WI38 (cell line): ENCODE data around the gene CD99L2.

Source experiments
- H3K4me3 ChIP-seq: 2 replicates; pipeline ENCODE4 v1.5.1; 2011; ENCODE audit warnings: low read depth, mild to moderate bottlenecking, control low read depth, low read length
- TF ChIP-seq, protein P1 (sequence below): IDR thresholded peaks from 2 replicates; pipeline ENCODE4 v1.5.1; 2012; ENCODE audit warnings: low read depth, mild to moderate bottlenecking, control low read depth, low read length

Gene CD99L2

DNA sequence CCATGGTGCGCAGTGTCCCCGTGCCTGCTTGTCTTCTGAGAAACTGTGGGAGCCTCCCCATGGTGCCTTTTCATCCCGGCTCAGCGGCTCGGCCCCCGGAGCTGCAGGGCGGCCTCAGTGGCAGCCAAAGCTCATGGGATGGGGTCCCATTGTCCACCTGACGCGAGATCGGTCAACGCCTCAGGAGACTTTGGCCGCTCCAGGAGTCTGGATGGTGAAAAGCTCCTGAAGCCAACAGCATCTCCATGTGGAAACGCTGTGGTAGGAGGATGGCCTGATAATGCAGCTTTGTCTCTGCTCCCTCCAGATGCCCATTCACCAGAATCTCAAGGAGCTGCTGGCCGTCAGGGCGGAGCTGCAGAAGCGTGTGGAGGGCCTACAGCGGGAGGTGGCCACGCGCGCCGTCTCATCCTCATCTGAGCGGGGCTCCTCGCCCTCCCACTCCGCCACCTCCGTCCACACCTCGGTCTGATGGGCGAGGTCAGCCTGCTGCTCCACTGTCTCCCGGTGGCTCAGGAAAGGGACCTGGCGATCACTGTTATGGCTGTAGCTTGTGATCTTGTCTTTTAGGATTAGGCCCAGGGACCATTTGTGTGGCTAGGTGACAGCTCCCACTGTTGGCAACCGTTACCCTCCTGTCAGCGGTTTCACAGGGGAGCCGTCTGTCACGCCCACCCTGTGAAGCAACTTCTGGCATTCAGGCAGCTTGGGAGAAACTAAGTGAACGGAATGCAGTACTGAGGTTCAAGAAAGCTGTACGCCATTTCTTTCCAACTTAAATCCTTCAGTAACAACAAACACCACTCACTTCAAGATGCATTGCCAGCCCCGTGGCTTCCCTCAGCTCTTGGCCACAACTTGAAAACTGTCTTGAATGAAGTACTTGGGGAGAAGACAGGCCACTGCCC lies 136.0 kb downstream of the CD99L2 start:
- H3K4me3 ChIP-seq: no peak overlapping the region
- TF ChIP-seq, protein P1, sequence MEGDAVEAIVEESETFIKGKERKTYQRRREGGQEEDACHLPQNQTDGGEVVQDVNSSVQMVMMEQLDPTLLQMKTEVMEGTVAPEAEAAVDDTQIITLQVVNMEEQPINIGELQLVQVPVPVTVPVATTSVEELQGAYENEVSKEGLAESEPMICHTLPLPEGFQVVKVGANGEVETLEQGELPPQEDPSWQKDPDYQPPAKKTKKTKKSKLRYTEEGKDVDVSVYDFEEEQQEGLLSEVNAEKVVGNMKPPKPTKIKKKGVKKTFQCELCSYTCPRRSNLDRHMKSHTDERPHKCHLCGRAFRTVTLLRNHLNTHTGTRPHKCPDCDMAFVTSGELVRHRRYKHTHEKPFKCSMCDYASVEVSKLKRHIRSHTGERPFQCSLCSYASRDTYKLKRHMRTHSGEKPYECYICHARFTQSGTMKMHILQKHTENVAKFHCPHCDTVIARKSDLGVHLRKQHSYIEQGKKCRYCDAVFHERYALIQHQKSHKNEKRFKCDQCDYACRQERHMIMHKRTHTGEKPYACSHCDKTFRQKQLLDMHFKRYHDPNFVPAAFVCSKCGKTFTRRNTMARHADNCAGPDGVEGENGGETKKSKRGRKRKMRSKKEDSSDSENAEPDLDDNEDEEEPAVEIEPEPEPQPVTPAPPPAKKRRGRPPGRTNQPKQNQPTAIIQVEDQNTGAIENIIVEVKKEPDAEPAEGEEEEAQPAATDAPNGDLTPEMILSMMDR: no peak

DNA sequence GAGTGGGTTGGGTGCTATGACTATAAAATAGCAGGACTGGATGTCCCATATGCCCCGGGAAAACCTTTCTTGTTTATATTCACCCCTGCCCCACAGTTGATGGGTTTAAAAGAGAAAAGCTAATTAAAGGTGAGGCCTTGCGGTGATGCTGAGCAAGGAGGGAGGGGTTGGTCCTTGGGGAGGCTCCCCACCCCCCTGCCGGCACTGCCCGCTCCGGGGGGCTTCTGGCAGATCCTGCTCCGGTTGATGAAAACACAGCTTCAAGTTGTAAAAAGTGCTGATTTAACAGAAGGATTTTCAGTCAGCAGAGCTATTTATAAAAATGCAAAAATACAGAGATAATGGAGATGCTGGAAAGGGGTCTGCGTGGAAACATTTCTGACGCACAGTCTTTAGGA lies 136.7 kb downstream of the CD99L2 start:
- TF ChIP-seq, protein P1: no peak
- no peak overlapping the region for H3K4me3 ChIP-seq

DNA sequence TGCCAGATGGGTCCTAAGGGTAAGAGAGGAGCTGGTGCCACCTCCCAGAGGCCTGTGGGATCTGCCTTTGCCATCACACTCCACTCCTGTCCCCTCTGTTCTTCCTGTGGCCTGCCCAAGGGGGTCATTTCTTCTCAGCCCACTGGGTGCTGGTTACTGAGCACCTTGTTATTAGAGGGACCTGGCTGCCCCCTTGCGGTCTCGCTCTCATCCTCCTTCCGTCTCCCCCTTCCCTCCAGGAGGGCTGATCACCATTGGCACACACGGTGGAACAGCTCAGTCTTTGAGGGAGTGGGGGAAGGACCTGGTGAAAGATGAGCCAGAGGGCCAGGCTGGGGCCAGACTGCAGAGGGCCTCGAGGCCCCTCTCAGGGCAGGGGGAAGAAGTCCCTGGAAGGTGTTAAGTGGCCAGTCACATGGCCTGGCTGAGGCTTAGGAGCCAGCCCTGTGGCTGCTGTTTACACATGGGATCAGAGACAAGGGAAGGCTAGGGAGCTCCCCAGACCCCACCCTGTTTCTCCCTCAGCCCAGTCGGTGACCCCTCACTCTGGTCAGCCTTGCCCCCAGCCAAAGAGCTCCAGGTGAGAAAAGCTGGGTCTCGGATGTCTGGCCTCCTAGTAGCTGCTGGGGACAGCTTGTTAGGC lies 137.2 kb downstream of the CD99L2 start:
- TF ChIP-seq, protein P1: no peak
- H3K4me3 ChIP-seq: no peak overlapping the region

DNA sequence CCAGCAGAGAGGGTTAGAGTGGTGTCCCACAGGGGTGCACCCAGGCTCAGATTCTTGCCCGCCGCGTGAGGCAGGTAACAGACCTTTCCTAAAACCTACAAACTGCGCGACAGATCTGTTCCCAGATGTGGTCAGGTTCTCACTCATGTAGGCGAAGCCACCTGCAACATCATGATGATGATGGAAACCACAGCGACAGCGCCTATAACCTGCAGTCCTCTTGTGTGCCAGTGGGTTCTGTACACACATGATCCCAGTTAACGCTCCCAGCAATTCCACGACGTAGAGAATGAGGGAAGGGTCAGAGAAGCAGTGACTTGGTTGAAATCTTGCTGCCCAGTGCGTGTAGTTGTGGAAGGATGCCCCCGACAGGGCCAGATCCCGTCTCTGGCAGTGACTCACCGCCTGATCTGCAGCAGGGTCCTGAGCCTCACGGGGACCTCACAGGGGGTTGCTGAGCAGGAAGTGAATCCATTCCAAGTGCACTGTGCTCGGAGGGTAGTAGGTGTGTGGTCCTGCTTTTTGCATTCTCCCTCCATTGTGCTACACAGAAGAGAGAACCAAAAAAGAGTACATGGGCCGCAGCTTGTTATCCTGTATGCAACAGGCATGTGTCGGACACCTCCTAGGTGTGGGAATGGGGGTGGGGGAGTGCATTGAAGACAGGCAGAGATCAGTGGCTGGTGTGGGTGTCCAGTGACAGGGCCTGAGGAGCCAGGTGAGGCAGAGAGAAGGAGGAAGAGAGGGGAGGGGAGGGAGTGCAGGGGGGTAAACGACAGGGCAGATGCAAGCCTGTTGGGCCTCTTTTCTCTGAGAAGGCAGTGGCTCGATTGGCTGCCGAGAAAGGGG lies 138.7 kb downstream of the CD99L2 start:
- H3K4me3 ChIP-seq: no peak overlapping the region
- TF ChIP-seq, protein P1: no peak

DNA sequence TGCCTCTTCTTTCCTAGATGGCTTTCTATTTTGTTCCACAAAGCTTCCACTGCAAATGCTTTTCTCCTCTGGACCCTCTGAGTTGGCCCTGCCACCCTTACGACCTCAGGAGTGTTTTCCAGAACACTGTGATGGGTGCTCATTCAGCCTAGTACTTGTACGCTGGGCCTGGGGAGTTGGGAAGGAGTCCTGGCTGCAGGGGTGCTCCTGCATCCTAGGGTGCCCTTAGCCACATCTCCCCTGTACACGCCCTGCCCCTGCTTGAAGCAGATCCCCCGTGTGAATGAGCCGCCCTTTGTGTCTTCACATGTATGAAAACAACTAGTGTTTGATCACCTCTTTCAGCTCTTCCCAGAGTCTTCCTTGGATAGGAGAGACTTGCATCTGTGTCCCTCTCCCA lies 141.1 kb downstream of the CD99L2 start:
- no peak overlapping the region for H3K4me3 ChIP-seq
- TF ChIP-seq, protein P1: no peak

DNA sequence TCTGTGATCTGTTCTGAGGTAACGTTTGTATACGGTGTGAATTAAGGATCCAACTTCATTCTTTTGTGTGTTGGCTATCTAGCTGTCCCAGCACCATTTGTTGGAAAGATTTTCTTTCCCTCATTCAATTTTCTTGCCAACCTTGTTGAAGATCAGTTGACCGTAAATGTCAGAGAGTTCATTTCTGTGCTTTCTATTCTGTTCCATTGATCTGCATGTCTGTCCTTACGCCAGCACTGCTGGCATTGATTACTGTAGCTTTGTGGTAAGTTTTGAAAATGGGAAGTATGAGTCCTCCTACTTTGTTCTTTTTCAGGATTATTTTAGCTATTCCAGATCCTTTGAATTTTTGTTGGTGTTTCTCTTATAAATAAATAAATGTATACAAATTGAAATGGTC lies 144.5 kb downstream of the CD99L2 start:
- no peak overlapping the region for H3K4me3 ChIP-seq
- TF ChIP-seq, protein P1: no peak
